Left lung (tissue), 10 donors: ENCODE measurements around the gene SSTR1. TPM values are rescaled to one million over a fixed set of nuclear protein-coding genes. Genes with fewer than 3 reads are reported as not detected.

ENCODE experiments used
- ATAC-seq: fragments of 200-7000 bp; cut with Tn5 transposase; one replicate; pipeline ENCODE4 v1.9.1; 2020; ENCODE audit warnings: moderate library complexity
- DNase-seq, 4 donors: peaks; one replicate each; pipeline ENCODE4 v3.0.0-alpha.2; 2013 to 2020
- H3K27ac ChIP-seq, 2 donors: fragments of 200-600 bp; sonication (generic) in 1 of 2; one replicate each; pipeline versions ENCODE4 v1.5.0 to v1.8.0; 2020 to 2021
- H3K27me3 ChIP-seq, 2 donors: fragments of 200-600 bp; sonication (generic) in 1 of 2; one replicate each; pipeline versions ENCODE4 v1.5.0 to v1.8.0; 2020 to 2021
- H3K36me3 ChIP-seq, 2 donors: fragments of 200-600 bp; sonication (generic) in 1 of 2; one replicate each; pipeline versions ENCODE4 v1.5.0 to v1.8.0; 2020 to 2021
- H3K4me1 ChIP-seq, 2 donors: fragments of 200-600 bp; one replicate each; pipeline ENCODE4 v1.8.0; 2021
- H3K4me3 ChIP-seq, 2 donors: fragments of 200-600 bp; sonication (generic) in 1 of 2; one replicate each; pipeline versions ENCODE4 v1.5.0 to v1.8.0; 2020 to 2021; ENCODE audit warnings: mild to moderate bottlenecking in 1 of 2
- H3K9me3 ChIP-seq, 2 donors: fragments of 200-600 bp; sonication (generic) in 1 of 2; one replicate each; pipeline versions ENCODE4 v1.5.0 to v1.8.0; 2020 to 2021
- CTCF ChIP-seq, 2 donors: fragments of 200-600 bp; sonication (generic) in 1 of 2; IDR thresholded peaks; one replicate each; pipeline versions ENCODE4 v1.5.0 to v1.8.0; 2021; ENCODE audit warnings: antibody characterized with exemption in 2 of 2
- intact Hi-C, 2 donors: fragments of 100-400 bp; cut with DNase I; formaldehyde crosslinking; loops; one replicate each; pipeline versions ENCODE4 v1.11.2 to v1.14.2; 2022
- polyA plus RNA-seq, 6 donors: library from polyadenylated mRNA; unstranded; fragments of 120-200 nt; gene quantifications; one replicate each; pipeline ENCODE4 v1.2.1, GENCODE V29; 2013; ENCODE audit not compliant: insufficient read length in 6 of 6
- total RNA-seq, 2 donors: library from RNA; stranded (reverse); fragmentation: NEBNext Ultra II Directional; extraction: Animal tissue kit (Norgen Biotek cat#: 25700); gene quantifications; one replicate each; pipeline ENCODE4 v1.2.1, GENCODE V29; 2021
- donor health status: DM: no; HTN: yes; CAD: no.
- donor health status: DM: no; HTN: no; CAD: no.

The SSTR1 gene
- total and polyA plus RNA-seq, 8 donors, result 1.0 to 6.6 (median 3.1) TPM

- Histone ChIP-seq H3K27ac (no peak overlapping the region), H3K36me3 (no peaks in the 10 kb centered on the region), H3K4me1 (peaks cover 0 to 13% of the 10 kb centered on the region in 2 donors), H3K4me3 (no peak overlapping the region), H3K27me3 (peaks cover 39 to 46% of the 10 kb centered on the region in 2 donors), H3K9me3 (no peaks in the 10 kb centered on the region)
- DNase-seq (no peak), ATAC-seq (no peak)
- no peak for TF ChIP-seq CTCF (IDR thresholded peaks at IDR 0.05)
- intact Hi-C loops, result no loop called here
Observed at GRCh38 chr14:38205949-38206665, 1.6 kb upstream of the SSTR1 start.

- peaks cover 46 to 54% of the 10 kb centered on the region in 2 donors for H3K27me3 ChIP-seq
- intact Hi-C loops, result no loop called here
- ATAC-seq, result no peak
- H3K27ac ChIP-seq, result no peak overlapping the region
- TF ChIP-seq CTCF (IDR thresholded peaks at IDR 0.05), result no peak
- no peaks in the 10 kb centered on the region for H3K36me3 ChIP-seq
- DNase-seq, result no peak
- H3K9me3 ChIP-seq, result no peaks in the 10 kb centered on the region
- H3K4me1 ChIP-seq, result peaks cover 0 to 13% of the 10 kb centered on the region in 2 donors
- no peak overlapping the region for H3K4me3 ChIP-seq
Observed at GRCh38 chr14:38206689-38207376, 871 bp upstream of the SSTR1 start.

GRCh38 chr14:38207377-38207735, 348 bp upstream of the SSTR1 start:
- DNase-seq (no peak), ATAC-seq (no peak)
- H3K36me3 ChIP-seq, result no peaks in the 10 kb centered on the region
- intact Hi-C loops, result no loop called here
- no peaks in the 10 kb centered on the region for H3K9me3 ChIP-seq
- no peak overlapping the region for H3K27ac ChIP-seq
- TF ChIP-seq CTCF (IDR thresholded peaks at IDR 0.05), result no peak
- H3K4me1 ChIP-seq, result peaks cover 0 to 13% of the 10 kb centered on the region in 2 donors
- H3K27me3 ChIP-seq, result peaks cover 51 to 59% of the 10 kb centered on the region in 2 donors
- H3K4me3 ChIP-seq, result no peak overlapping the region

- peaks cover 0 to 13% of the 10 kb centered on the region in 2 donors for H3K4me1 ChIP-seq
- peak overlapping the region; percentile 19 to 37 for H3K4me3 ChIP-seq
- peaks cover 52 to 62% of the 10 kb centered on the region in 2 donors for H3K27me3 ChIP-seq
- no peak overlapping the region for H3K27ac ChIP-seq
- DNase-seq, result peak in 2 of 4 donors; percentile 61 to 80
- intact Hi-C loops, result no loop called here
- no peaks in the 10 kb centered on the region for H3K36me3 ChIP-seq
- ATAC-seq, result peak; percentile 72
- no peak for TF ChIP-seq CTCF (IDR thresholded peaks at IDR 0.05)
- no peaks in the 10 kb centered on the region for H3K9me3 ChIP-seq
Observed at GRCh38 chr14:38208618-38209562, 1.2 kb downstream of the SSTR1 start.
